UCSD-AML1 (cell line): Measurements from ENCODE around the gene KLF6.
A peak's percentile ranks its signal among the peaks of the same experiment; 100 is the strongest.

Source experiments
- DNase-seq: peaks from one replicate; lab custom pipeline; 2025; ENCODE audit not compliant: unreplicated experiment; lab: John Stamatoyannopoulos, UW

The KLF6 gene

GRCh38 chr10:3757250-3757637 is 27.8 kb downstream of the KLF6 start:
- no peak for DNase-seq

DNA sequence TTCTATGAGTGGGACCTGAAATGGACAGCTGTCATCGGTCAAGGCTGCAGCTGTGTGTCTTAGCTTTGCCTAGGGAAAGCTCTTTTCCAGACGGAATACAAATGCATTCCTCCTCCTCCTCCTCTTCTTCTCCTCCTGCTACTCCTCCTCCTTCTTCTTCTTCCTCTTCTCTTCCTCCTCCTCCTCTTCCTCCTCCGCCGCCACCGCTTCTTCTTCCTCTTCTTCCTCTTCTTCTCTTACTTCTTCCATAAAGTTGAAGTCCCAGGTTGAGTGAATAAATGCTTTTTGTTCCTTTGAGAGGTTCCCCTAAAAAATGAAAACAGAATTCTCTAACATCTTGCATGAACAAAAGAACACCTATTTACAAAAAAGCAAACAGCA is 28.7 kb downstream of the KLF6 start:
- no peak for DNase-seq

- no peak for DNase-seq
Observed at GRCh38 chr10:3755440-3756359, 29.3 kb downstream of the KLF6 start.

GRCh38 chr10:3754727-3755439 is 30.1 kb downstream of the KLF6 start:
- no peak for DNase-seq

- DNase-seq = no peak
Observed at GRCh38 chr10:3750854-3751253, 34.2 kb downstream of the KLF6 start.

DNA sequence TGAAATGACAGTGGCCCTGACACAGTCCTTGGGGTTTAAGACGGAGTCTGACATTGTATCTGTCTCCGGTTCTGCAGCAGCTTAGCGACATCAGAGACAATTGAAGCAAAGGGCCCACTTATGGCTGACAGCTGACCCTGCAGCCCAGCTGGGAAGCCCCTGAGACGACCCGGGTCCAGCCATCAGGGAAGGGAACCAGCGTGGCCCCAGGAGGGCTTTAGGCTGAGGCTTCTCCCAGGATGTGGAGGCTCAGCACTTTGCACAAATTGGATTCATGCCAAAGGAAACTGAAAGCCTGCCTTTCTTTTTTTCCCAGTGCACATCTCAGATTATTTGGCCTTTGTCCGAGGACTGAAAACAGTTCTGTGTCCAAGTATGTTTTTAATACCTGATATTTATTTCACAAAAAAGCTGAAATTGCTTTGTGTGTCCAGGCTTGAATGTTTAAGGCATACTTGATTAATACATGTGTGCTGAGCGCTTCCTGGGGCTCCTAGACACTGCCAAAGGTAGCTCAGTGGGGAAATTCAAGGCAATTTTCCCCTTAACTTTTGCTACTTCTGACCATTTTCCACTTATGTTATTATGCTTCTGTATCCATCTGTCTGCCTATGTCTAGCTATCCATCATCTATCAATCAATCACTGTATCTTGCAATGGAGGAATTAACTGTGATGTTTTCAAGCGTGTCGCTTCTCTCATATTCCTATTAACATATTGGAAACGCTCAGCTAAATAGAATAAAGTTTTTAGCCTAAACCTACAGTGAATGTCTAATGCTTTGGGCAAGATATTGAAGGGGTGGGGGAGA is 34.8 kb downstream of the KLF6 start:
- DNase-seq = no peak

DNA sequence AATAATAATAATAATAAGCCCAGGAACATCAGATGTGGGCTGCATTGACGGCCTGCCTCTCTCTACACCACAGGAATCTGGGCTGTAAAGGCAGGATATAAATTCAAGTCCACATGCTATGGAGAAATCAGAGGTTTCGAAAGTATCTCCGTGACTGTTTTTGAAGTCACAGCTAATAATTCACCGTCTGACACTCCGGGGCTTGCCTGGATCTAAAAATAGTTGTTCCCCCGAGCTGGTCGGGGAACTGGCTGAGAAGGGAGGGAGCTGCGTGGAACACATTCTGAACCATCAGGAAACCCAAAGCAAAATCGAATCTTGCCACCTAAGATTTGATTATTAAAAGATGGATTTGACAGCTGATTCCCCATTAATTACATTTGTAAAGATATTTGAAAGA is 35.4 kb downstream of the KLF6 start:
- no peak for DNase-seq

- DNase-seq = no peak
Observed at GRCh38 chr10:3749011-3749410, 36.0 kb downstream of the KLF6 start.

DNA sequence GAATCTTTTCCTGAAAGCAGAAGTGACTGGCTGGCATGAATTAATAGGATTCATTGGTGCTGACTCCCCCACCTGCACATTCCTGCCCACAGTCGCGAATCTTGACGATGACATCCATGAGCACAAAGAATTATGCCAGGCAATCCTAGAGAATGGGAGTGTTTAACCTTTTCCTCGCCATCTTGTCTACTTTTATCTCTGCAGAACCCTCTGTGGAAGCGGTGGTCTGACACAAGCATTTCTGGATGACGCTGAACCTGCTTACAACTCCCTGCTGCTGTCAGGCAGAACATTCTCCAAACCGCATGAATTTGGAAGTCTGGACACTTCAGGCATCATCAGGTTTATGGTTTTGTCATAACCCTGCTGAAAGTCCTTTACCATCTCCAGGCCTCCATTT is 36.5 kb downstream of the KLF6 start:
- no peak for DNase-seq

DNA sequence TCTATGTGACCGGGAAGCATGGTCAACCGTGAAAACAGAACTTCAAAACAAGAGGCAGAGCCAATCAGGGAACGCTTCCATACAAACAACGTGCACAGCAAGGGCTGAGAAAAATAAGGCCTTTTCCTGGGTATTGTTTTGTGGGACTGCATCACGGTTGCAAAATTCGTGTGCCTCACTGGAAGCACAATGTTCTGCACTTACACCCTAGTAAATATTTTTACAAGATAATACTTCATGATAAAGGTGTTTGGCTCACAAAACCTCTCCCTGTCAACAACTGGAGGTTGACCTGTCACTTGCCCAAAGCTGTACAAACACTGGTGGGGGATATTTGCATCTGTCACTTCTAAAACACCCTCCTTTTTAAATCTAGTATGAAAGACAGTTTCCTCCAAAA is 37.0 kb downstream of the KLF6 start:
- no peak for DNase-seq

GRCh38 chr10:3747248-3747960 is 37.6 kb downstream of the KLF6 start:
- no peak for DNase-seq

DNA sequence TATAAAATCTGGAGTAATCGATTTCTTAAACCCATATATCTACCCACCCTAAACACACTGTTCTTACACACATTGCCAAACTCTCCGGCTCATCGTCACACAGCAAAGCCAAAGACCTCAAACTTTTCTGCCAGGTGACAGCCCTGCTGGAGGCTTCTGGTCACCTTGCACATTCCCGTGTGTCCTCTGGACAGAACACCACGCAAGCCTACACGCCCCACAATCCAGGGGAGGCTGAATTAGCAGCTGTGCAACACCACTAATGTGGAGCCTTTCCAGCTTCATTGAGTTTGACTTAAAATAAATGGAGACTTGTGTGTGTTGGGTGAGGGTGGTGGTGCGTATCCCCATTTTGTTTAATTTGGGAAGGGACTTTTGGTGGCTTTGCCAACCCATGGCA is 38.4 kb downstream of the KLF6 start:
- DNase-seq = no peak

DNA sequence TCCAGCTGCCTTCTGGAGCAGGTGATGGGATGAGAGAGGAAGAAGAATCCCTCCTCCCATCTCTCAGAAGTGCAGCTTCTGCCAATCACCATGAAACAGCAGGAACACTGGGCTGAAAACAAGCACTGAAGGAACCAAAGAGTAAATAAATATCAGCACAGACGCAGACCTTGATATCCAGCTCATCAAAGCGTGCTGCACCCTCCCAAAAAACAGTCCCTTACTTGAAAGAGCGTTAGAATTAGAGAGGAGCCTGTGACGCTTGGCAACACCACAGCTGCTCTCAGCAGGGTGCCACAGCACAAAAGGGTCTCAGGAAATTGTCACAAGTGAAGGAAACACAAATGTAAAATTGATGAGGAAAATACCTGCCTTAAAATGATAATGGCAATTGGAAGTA is 39.5 kb downstream of the KLF6 start:
- no peak for DNase-seq

DNA sequence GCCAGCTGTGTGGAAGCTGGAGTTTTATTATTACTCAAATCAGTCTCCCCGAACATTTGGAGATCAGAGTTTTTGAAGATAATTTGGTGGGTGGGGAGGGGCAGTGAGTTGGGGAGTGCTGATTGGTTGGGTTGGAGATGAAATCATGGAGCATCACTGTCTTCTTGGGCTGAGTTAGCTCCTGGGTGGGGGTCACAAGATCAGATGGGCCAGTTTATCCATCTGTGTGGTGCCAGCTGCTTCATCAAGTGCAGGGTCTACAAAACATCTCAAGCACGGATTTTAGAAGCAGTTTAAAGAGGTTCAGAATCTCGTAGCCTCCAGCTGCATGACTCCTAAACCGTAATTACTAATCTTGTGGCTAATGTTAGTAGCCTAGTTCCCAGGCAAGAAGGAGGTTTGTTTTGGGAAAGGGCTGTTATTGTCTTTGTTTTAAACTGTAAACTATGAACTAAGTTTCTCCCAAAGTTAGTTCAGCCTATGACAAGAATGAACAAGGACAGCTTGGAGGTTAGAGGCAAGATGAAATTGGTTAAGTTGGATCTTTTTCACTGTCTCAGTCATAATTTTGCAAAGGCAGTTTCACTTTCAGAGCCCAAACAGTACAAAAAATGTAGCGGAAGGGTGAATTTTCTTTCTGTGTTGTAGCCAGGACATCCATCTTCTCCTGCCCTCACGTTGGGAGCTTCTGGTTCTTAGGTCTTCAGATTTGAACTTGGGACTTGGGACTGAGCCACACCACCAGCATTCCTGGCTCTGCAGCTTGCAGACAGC is 43.1 kb downstream of the KLF6 start:
- DNase-seq = no peak

- DNase-seq = no peak
Observed at GRCh38 chr10:3740157-3740871, 44.7 kb downstream of the KLF6 start.

GRCh38 chr10:3738855-3739350 is 46.1 kb downstream of the KLF6 start:
- DNase-seq = no peak

DNA sequence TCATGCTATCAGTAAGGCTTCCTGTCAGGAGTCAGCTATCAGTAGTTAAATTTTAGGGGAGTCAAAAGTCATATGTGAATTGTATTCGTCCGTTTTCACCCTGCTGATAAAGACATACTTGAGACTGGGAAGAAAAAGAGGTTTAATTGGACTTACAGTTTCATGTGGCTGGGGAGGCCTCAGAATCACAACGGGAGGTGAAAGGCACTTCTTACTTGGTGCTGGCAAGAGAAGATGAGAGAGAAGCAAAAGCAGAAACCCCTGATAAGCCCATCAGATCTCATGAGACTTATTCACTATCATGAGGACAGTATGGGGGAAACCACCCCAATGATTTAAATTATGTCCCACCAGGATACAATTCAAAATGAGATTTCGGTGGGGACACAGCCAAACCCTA is 47.1 kb downstream of the KLF6 start:
- DNase-seq = no peak

DNA sequence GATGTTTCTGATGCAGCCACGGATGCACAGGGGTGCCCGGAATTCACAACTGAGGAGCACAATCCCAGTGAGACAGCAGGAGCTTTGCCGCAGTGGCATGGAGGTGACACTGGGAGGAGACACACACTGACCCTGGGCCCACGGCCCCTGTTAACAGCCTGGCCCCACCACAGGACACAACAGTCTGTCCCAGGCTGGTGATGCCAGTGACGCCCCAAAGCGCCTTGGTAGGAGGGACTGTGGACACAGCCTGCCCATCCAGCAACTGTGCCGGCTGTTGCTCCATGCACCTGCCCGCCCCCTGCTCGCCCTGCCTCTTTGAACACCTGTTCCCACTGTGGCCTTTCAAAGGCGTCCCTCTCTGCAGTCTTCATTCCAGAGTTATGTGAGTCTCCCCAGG is 49.8 kb downstream of the KLF6 start:
- DNase-seq = peak; percentile 37

- DNase-seq = no peak
Observed at GRCh38 chr10:3734111-3734510, 50.9 kb downstream of the KLF6 start.
